Fibroblast of lung (primary cell): Measurements from ENCODE around the gene KRT23. TPM values are rescaled to one million over a fixed set of nuclear protein-coding genes. Genes with fewer than 3 reads are reported as not detected.

Experiments used
- DNase-seq, 2 donors: peaks; one replicate each; pipeline versions ENCODE4 v3.0.0 to v3.0.0-alpha.2; 2010; ENCODE audit warnings: low read depth in 2 of 2
- H2AFZ ChIP-seq: 2 replicates; pipeline ENCODE4 v1.5.1; 2012; ENCODE audit warnings: low read length, control low read depth, inconsistent platforms
- H3K27ac ChIP-seq: 2 replicates; pipeline ENCODE4 v1.5.1; 2011; ENCODE audit warnings: low read length, control low read depth; ENCODE audit not compliant: insufficient read depth
- H3K27me3 ChIP-seq: 2 replicates; pipeline ENCODE4 v1.5.1; 2011; ENCODE audit warnings: mild to moderate bottlenecking, low read length; ENCODE audit not compliant: control insufficient read depth, insufficient read depth
- H3K36me3 ChIP-seq: 2 replicates; pipeline ENCODE4 v1.5.1; 2011; ENCODE audit warnings: low read length; ENCODE audit not compliant: control insufficient read depth, insufficient read depth
- H3K4me1 ChIP-seq: 2 replicates; pipeline ENCODE4 v1.5.1; 2011; ENCODE audit warnings: low read length; ENCODE audit not compliant: control insufficient read depth, insufficient read depth; ENCODE audit errors: extremely low read depth
- H3K4me2 ChIP-seq: 2 replicates; pipeline ENCODE4 v1.5.1; 2011; ENCODE audit warnings: low read length, control low read depth; ENCODE audit not compliant: insufficient read depth; ENCODE audit errors: extremely low read depth
- H3K4me3 ChIP-seq, 4 experiments: fragments of 200-600 bp in 1 of 4; sonication (generic) in 1 of 4; replicated peaks in 1 of 4; 2 replicates each; pipeline ENCODE4 v1.5.1; 2011 to 2016; ENCODE audit warnings: low read length in 4 of 4, low read depth in 3 of 4, mild to moderate bottlenecking in 3 of 4, control low read depth in 2 of 4, inconsistent platforms in 1 of 4, mixed read lengths in 1 of 4; ENCODE audit not compliant: insufficient read depth in 1 of 4; ENCODE audit errors: control extremely low read depth in 1 of 4
- H3K79me2 ChIP-seq: 2 replicates; pipeline ENCODE4 v1.5.1; 2012; ENCODE audit warnings: mild to moderate bottlenecking, low read length, inconsistent platforms; ENCODE audit not compliant: control insufficient read depth, insufficient read depth
- H3K9ac ChIP-seq: 2 replicates; pipeline ENCODE4 v1.5.1; 2011; ENCODE audit warnings: mild to moderate bottlenecking, low read length, control low read depth; ENCODE audit not compliant: insufficient read depth
- H3K9me3 ChIP-seq: 2 replicates; pipeline ENCODE4 v1.5.1; 2012; ENCODE audit warnings: low read depth, low read length; ENCODE audit not compliant: control insufficient read depth, insufficient read depth
- H4K20me1 ChIP-seq: 2 replicates; pipeline ENCODE4 v1.5.1; 2011; ENCODE audit warnings: low read length; ENCODE audit not compliant: control insufficient read depth, insufficient read depth; ENCODE audit errors: extremely low read depth
- CTCF ChIP-seq, 2 donors: IDR thresholded peaks in 1 of 2; conservative IDR thresholded peaks in 1 of 2; 1 replicate in 1 of 2; 2 replicates in 1 of 2; pipeline ENCODE4 v1.5.1; 2011 to 2012; ENCODE audit warnings: low read length in 2 of 2, control low read depth in 1 of 2, inconsistent platforms in 1 of 2, low read depth in 1 of 2, mild to moderate bottlenecking in 1 of 2
- EZH2 ChIP-seq: IDR thresholded peaks from 2 replicates; pipeline ENCODE4 v1.5.1; 2012; ENCODE audit warnings: low read length, control low read depth, mild to moderate bottlenecking; ENCODE audit errors: missing control alignments
- polyA plus RNA-seq, 2 donors: library from polyadenylated mRNA; depleted of rRNA in 1 of 2; stranded (reverse) in 1 of 2; unstranded in 1 of 2; fragments of >200 nt; gene quantifications; 2 replicates each; pipeline ENCODE4 v1.2.1, GENCODE V29; 2011 to 2012; ENCODE audit warnings: missing spikeins in 1 of 2
- total RNA-seq: library from RNA; depleted of rRNA; stranded (reverse); fragments of >200 nt; gene quantifications from 2 replicates; pipeline ENCODE4 v1.2.1, GENCODE V29; 2014

Gene KRT23
- total and polyA plus RNA-seq, 2 donors (not counting 1 experiment from before 2014, with no cell fraction given) = 0.17 TPM; not detected in 1

GRCh38 chr17:40912486-40913210 lies 24.8 kb downstream of the KRT23 start:
- no peak for TF ChIP-seq EZH2
- no peak for TF ChIP-seq CTCF (conservative IDR thresholded peaks at IDR 0.05 in 1 of 2, IDR thresholded peaks at IDR 0.05 in 1 of 2; ENCODE audit: low read depth in 1 of 2, low read length in 2 of 2)
- no peak overlapping the region for H3K4me2 ChIP-seq
- H3K4me1 ChIP-seq = peaks cover 20% of the 10 kb centered on the region
- H3K27ac ChIP-seq = no peak overlapping the region
- H3K4me3 ChIP-seq = no peak overlapping the region
- H3K9ac ChIP-seq = no peak overlapping the region
- no peak for DNase-seq
- H3K79me2 ChIP-seq = no peaks in the 10 kb centered on the region
- H2AFZ ChIP-seq = no peak overlapping the region
- no peaks in the 10 kb centered on the region for H3K9me3 ChIP-seq
- no peaks in the 10 kb centered on the region for H3K27me3 ChIP-seq
- H4K20me1 ChIP-seq = no peaks in the 10 kb centered on the region
- H3K36me3 ChIP-seq = no peaks in the 10 kb centered on the region

- peaks cover 16% of the 10 kb centered on the region for H3K4me1 ChIP-seq
- peak; percentile 49 to 86 for DNase-seq
- H3K9ac ChIP-seq = peak overlapping the region; percentile 17
- no peaks in the 10 kb centered on the region for H4K20me1 ChIP-seq
- H3K27me3 ChIP-seq = no peaks in the 10 kb centered on the region
- peak overlapping the region; percentile 74 for H3K27ac ChIP-seq
- TF ChIP-seq EZH2 = no peak
- no peak for TF ChIP-seq CTCF (conservative IDR thresholded peaks at IDR 0.05 in 1 of 2, IDR thresholded peaks at IDR 0.05 in 1 of 2; ENCODE audit: low read depth in 1 of 2, low read length in 2 of 2)
- no peak overlapping the region for H2AFZ ChIP-seq
- no peak overlapping the region for H3K4me3 ChIP-seq
- no peaks in the 10 kb centered on the region for H3K79me2 ChIP-seq
- no peaks in the 10 kb centered on the region for H3K9me3 ChIP-seq
- peak overlapping the region; percentile 47 for H3K4me2 ChIP-seq
- no peaks in the 10 kb centered on the region for H3K36me3 ChIP-seq
Measured at GRCh38 chr17:40910441-40910841, 27.0 kb downstream of the KRT23 start.

- Histone ChIP-seq H4K20me1 (no peaks in the 10 kb centered on the region), H3K4me3 (no peak overlapping the region), H2AFZ (no peak overlapping the region), H3K4me2 (peak overlapping the region; percentile 4), H3K4me1 (peaks cover 12% of the 10 kb centered on the region), H3K27me3 (no peaks in the 10 kb centered on the region), H3K27ac (peak overlapping the region; percentile 74), H3K79me2 (no peaks in the 10 kb centered on the region), H3K9ac (no peak overlapping the region), H3K9me3 (no peaks in the 10 kb centered on the region), H3K36me3 (no peaks in the 10 kb centered on the region)
- TF ChIP-seq CTCF (conservative IDR thresholded peaks at IDR 0.05 in 1 of 2, IDR thresholded peaks at IDR 0.05 in 1 of 2; ENCODE audit: low read depth in 1 of 2, low read length in 2 of 2) (no peak), EZH2 (no peak)
- peak; percentile 60 to 84 for DNase-seq
Measured at GRCh38 chr17:40909755-40910154, 27.7 kb downstream of the KRT23 start.
